K562 (cell line): ENCODE data around the gene ZNF787.

Source experiments
- FOXM1 ChIP-seq, 2 experiments: fragments of 450-650 bp in 1 of 2; sonication (generic) in 1 of 2; formaldehyde crosslinking in 1 of 2; IDR thresholded peaks; 2 replicates each; pipeline versions ENCODE4 v1.6.1 to v1.9.0; 2017 to 2022; ENCODE audit warnings: low read depth in 2 of 2, mild to moderate bottlenecking in 2 of 2, missing genetic modification reagents in 1 of 2, moderate library complexity in 1 of 2
- GABPB2 ChIP-seq: fragments of 250-450 bp; sonication (Bioruptor Pico); conservative IDR thresholded peaks from 2 replicates; pipeline ENCODE4 v1.5.1; 2021; ENCODE audit warnings: mild to moderate bottlenecking
- HDAC1 ChIP-seq, 2 experiments: fragments of 450-650 bp; IDR thresholded peaks; 2 replicates each; pipeline ENCODE4 v1.6.1; 2016 to 2017; ENCODE audit warnings: inconsistent platforms in 1 of 2, mild to moderate bottlenecking in 1 of 2, moderate library complexity in 1 of 2
- RAD51 ChIP-seq: fragments of 450-650 bp; IDR thresholded peaks from 2 replicates; pipeline ENCODE4 v1.7.1; 2016; ENCODE audit warnings: low read depth, mild to moderate bottlenecking, borderline replicate concordance
- RBFOX2 ChIP-seq: fragments of 200-400 bp; formaldehyde crosslinking; IDR thresholded peaks from 2 replicates; pipeline ENCODE4 v1.6.1; 2017; ENCODE audit warnings: low read depth, mild to moderate bottlenecking, low read length, moderate library complexity
- ZNF263 ChIP-seq: sonication (generic); formaldehyde crosslinking; IDR thresholded peaks from 2 replicates; pipeline ENCODE4 v1.8.0; 2022; ENCODE audit warnings: mild to moderate bottlenecking, missing genetic modification reagents, borderline replicate concordance
- TF ChIP-seq, protein P1 (sequence below), 2 experiments: fragments of 200-800 bp in 1 of 2; sonication (Bioruptor generic) in 1 of 2; sonication (generic) in 1 of 2; formaldehyde crosslinking in 1 of 2; IDR thresholded peaks in 1 of 2; conservative IDR thresholded peaks in 1 of 2; 2 replicates each; pipeline versions ENCODE4 v1.5.0 to v1.6.1; 2016 to 2020; ENCODE audit warnings: missing compliant biosample characterization in 1 of 2, missing genetic modification characterization in 1 of 2, missing genetic modification reagents in 1 of 2
- TF ChIP-seq, protein P2 (sequence below), 3 experiments: IDR thresholded peaks in 2 of 3; conservative IDR thresholded peaks in 1 of 3; 2 replicates each; pipeline ENCODE4 v1.5.1; 2011 to 2012; ENCODE audit warnings: low read length in 3 of 3, mild to moderate bottlenecking in 3 of 3, control low read depth in 2 of 3, improper control_type of control experiment in 1 of 3, inconsistent platforms in 1 of 3, low read depth in 1 of 3, mixed read lengths in 1 of 3, moderate library complexity in 1 of 3; ENCODE audit not compliant: insufficient read depth in 2 of 3
- TF ChIP-seq, protein P3 (sequence below): sonication (generic); formaldehyde crosslinking; IDR thresholded peaks from 2 replicates; pipeline ENCODE4 v1.8.0; 2023; ENCODE audit warnings: mild to moderate bottlenecking, missing genetic modification reagents

DNA sequence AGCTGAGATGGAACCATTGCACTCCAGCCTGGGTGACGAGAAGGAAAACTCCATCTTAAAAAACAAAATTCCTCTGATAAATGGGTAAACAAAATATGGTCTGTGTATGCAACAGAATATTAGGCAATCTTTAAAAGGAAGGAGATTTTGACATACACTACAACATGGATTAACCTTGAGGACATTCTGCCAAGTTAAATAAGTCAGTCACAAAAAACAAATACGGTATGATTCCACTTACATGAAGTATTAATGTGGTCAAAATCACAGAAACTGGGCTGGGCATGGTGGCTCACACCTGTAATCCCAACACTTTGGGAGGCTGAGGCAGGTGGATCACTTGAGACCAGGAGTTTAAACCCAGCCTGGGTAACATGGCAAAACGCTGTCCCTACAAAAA, 17.0 kb upstream of the ZNF787 start:
- TF ChIP-seq HDAC1 (IDR thresholded peaks at IDR 0.05) (no peak), RBFOX2 (no peak), FOXM1 (IDR thresholded peaks at IDR 0.05; ENCODE audit: low read depth) (no peak), FOXM1 (CRISPR knock-in tag; IDR thresholded peaks at IDR 0.05; ENCODE audit: low read depth) (no peak), ZNF263 (no peak), GABPB2 (CRISPR knock-in tag) (no peak), RAD51 (no peak)
- TF ChIP-seq, protein P1, sequence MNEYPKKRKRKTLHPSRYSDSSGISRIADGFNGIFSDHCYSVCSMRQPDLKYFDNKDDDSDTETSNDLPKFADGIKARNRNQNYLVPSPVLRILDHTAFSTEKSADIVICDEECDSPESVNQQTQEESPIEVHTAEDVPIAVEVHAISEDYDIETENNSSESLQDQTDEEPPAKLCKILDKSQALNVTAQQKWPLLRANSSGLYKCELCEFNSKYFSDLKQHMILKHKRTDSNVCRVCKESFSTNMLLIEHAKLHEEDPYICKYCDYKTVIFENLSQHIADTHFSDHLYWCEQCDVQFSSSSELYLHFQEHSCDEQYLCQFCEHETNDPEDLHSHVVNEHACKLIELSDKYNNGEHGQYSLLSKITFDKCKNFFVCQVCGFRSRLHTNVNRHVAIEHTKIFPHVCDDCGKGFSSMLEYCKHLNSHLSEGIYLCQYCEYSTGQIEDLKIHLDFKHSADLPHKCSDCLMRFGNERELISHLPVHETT (CRISPR knock-in tag; conservative IDR thresholded peaks at IDR 0.05 in 1 of 2, IDR thresholded peaks at IDR 0.05 in 1 of 2), result no peak
- TF ChIP-seq, protein P2, sequence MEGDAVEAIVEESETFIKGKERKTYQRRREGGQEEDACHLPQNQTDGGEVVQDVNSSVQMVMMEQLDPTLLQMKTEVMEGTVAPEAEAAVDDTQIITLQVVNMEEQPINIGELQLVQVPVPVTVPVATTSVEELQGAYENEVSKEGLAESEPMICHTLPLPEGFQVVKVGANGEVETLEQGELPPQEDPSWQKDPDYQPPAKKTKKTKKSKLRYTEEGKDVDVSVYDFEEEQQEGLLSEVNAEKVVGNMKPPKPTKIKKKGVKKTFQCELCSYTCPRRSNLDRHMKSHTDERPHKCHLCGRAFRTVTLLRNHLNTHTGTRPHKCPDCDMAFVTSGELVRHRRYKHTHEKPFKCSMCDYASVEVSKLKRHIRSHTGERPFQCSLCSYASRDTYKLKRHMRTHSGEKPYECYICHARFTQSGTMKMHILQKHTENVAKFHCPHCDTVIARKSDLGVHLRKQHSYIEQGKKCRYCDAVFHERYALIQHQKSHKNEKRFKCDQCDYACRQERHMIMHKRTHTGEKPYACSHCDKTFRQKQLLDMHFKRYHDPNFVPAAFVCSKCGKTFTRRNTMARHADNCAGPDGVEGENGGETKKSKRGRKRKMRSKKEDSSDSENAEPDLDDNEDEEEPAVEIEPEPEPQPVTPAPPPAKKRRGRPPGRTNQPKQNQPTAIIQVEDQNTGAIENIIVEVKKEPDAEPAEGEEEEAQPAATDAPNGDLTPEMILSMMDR (IDR thresholded peaks at IDR 0.05 in 2 of 3, conservative IDR thresholded peaks at IDR 0.05 in 1 of 3; ENCODE audit: insufficient read depth in 2 of 3, low read depth in 1 of 3, low read length in 3 of 3), result no peak
- TF ChIP-seq, protein P3, sequence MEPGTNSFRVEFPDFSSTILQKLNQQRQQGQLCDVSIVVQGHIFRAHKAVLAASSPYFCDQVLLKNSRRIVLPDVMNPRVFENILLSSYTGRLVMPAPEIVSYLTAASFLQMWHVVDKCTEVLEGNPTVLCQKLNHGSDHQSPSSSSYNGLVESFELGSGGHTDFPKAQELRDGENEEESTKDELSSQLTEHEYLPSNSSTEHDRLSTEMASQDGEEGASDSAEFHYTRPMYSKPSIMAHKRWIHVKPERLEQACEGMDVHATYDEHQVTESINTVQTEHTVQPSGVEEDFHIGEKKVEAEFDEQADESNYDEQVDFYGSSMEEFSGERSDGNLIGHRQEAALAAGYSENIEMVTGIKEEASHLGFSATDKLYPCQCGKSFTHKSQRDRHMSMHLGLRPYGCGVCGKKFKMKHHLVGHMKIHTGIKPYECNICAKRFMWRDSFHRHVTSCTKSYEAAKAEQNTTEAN (CRISPR knock-in tag), result no peak
